ENCODE measurements around the gene PLEKHA6. TPM values are rescaled to one million over a fixed set of nuclear protein-coding genes. Genes with fewer than 3 reads are reported as not detected.

PLEKHA6 gene
- total RNA-seq, 4 donors from 2014 or later, result 8.7 to 17.8 (median 11.4) TPM

GRCh38 chr1:204259782-204260181 is 99.9 kb downstream of the PLEKHA6 start:
- peaks cover 6% of the 10 kb centered on the region for H3K27me3 ChIP-seq
- 89 to 90% methylated on average over 3 to 5 of the region's 5 CpGs for WGBS, 2 donors (ENCODE audit: low coverage in 1 of 2)
- no peak overlapping the region for H3K27ac ChIP-seq
- H3K4me3 ChIP-seq, result no peak overlapping the region
- no peaks in the 10 kb centered on the region for H3K9me3 ChIP-seq
- H3K4me1 ChIP-seq, result peaks cover 0 to 36% (median 4%) of the 10 kb centered on the region in 3 donors
- no peak for ATAC-seq
- TF ChIP-seq CTCF (IDR thresholded peaks at IDR 0.05) (no peak), POLR2A (IDR thresholded peaks at IDR 0.05) (no peak), EP300 (IDR thresholded peaks at IDR 0.05) (no peak), POLR2AphosphoS5 (IDR thresholded peaks at IDR 0.05) (no peak)
- H3K36me3 ChIP-seq, result no peaks in the 10 kb centered on the region

DNA sequence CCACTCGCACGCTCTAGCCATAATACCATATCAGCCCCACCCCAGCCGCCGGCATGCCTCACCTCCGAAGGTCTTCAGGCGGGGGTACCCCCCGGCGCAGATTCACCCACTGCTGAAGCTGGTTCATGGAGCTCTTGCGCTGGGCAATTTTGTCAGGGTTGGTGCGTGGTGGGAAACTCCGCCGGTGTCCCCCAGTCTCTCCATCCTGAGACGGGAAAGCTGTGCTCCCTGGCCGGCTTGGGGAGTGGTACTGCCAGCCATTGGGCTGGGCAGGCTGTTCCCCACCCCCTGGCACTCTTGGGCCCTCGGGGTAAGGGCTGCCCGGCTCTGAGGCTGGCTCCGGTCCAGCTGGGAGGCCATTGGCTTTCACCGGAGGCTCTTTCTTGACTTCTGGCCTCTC is 100.5 kb downstream of the PLEKHA6 start:
- no peak overlapping the region for H3K4me3 ChIP-seq
- no peak for TF ChIP-seq EP300 (IDR thresholded peaks at IDR 0.05)
- H3K27me3 ChIP-seq, result peaks cover 7% of the 10 kb centered on the region
- WGBS, 2 donors (ENCODE audit: low coverage in 1 of 2), result 100% methylated on average over 1 of the region's 18 CpGs; no CpG with 5 or more reads in 1 of the 2 donors
- no peaks in the 10 kb centered on the region for H3K9me3 ChIP-seq
- ATAC-seq, result no peak
- H3K27ac ChIP-seq, result peak overlapping the region in 1 of 4 donors; percentile 16
- peaks cover 0 to 33% (median 0%) of the 10 kb centered on the region in 3 donors for H3K4me1 ChIP-seq
- H3K36me3 ChIP-seq, result no peaks in the 10 kb centered on the region

GRCh38 chr1:204258213-204259115 is 101.3 kb downstream of the PLEKHA6 start:
- H3K9me3 ChIP-seq, result no peaks in the 10 kb centered on the region
- H3K4me1 ChIP-seq, result peaks cover 0 to 26% (median 0%) of the 10 kb centered on the region in 3 donors
- peaks cover 10% of the 10 kb centered on the region for H3K27me3 ChIP-seq
- TF ChIP-seq POLR2A (IDR thresholded peaks at IDR 0.05) (no peak), CTCF (IDR thresholded peaks at IDR 0.05) (peak in 3 of 4 experiments; percentile 43 to 66 (median 44)), EP300 (IDR thresholded peaks at IDR 0.05) (no peak), POLR2AphosphoS5 (IDR thresholded peaks at IDR 0.05) (no peak)
- H3K36me3 ChIP-seq, result no peaks in the 10 kb centered on the region
- H3K4me3 ChIP-seq, result no peak overlapping the region
- H3K27ac ChIP-seq, result peak overlapping the region in 1 of 4 donors; percentile 16
- no peak for ATAC-seq
- WGBS, 2 donors (ENCODE audit: low coverage in 1 of 2), result 73 to 90% methylated on average over 2 of the region's 7 CpGs

GRCh38 chr1:204257446-204257845 is 102.3 kb downstream of the PLEKHA6 start:
- H3K27me3 ChIP-seq, result peaks cover 4% of the 10 kb centered on the region
- peaks cover 0 to 16% (median 0%) of the 10 kb centered on the region in 3 donors for H3K4me1 ChIP-seq
- no peak overlapping the region for H3K4me3 ChIP-seq
- H3K27ac ChIP-seq, result no peak overlapping the region
- H3K9me3 ChIP-seq, result no peaks in the 10 kb centered on the region
- no peak for ATAC-seq
- 93% methylated on average over 11 of the region's 24 CpGs; no CpG with 5 or more reads in 1 of the 2 donors for WGBS, 2 donors (ENCODE audit: low coverage in 1 of 2)
- TF ChIP-seq POLR2AphosphoS5 (IDR thresholded peaks at IDR 0.05) (no peak), CTCF (IDR thresholded peaks at IDR 0.05) (no peak), EP300 (IDR thresholded peaks at IDR 0.05) (no peak), POLR2A (IDR thresholded peaks at IDR 0.05) (no peak)
- H3K36me3 ChIP-seq, result no peaks in the 10 kb centered on the region

DNA sequence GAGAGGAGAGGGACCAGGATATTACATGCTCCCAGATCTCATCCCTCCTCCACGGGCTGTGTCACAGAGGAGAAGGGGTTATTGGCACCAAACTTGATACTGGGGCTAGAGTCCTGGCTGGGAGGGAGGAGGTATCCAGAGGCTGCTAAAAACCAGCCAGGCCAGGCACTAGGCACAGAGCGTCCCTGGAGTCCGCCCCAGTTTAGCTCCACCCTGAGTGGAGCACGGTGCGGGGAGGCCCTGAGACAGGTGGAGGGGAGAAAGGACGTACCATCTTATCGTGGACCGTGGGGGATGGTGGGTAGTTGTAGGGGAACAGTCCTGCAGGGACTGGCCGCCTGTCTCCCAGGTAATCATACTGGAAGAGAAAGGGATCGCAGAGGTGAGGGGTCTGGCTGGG is 103.2 kb downstream of the PLEKHA6 start:
- Histone ChIP-seq H3K9me3 (no peaks in the 10 kb centered on the region), H3K4me3 (no peak overlapping the region), H3K27me3 (peaks cover 4% of the 10 kb centered on the region), H3K27ac (peak overlapping the region in 2 of 4 donors; percentile 7 to 14), H3K36me3 (no peaks in the 10 kb centered on the region), H3K4me1 (peaks cover 0 to 16% (median 0%) of the 10 kb centered on the region in 3 donors)
- TF ChIP-seq POLR2AphosphoS5 (IDR thresholded peaks at IDR 0.05) (no peak), POLR2A (IDR thresholded peaks at IDR 0.05) (no peak), EP300 (IDR thresholded peaks at IDR 0.05) (no peak), CTCF (IDR thresholded peaks at IDR 0.05) (no peak)
- 90 to 100% methylated on average over 1 to 2 of the region's 10 CpGs for WGBS, 2 donors (ENCODE audit: low coverage in 1 of 2)
- no peak for ATAC-seq
